NCI-H82 treated with DMSO at 0.1 percent for 48 hours (cell line): ENCODE results near the gene MMP20.

Source experiments
- DNase-seq: peaks from one replicate; lab custom pipeline; 2025; ENCODE audit not compliant: unreplicated experiment; lab: John Stamatoyannopoulos, UW

The MMP20 gene

DNA sequence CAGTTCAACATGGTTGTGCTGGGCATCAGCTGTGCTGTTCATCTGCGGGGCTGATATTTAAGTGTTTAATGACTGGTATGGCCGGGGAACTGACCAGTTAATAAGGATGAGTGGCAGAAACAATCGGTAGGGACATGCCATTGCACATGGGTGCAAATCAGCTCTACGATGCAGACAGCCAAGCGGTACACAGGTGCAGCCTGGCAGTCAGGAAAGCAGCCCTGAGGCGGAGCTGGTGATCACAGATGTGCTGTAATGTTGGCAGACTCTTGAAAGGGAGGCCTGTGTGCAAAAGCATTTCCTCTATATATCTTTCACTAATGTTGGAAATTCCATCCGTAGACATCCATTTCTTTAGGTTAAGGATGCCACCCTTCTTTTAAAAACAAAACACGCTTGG, 1.1 kb downstream of the MMP20 start:
- DNase-seq: no peak

DNA sequence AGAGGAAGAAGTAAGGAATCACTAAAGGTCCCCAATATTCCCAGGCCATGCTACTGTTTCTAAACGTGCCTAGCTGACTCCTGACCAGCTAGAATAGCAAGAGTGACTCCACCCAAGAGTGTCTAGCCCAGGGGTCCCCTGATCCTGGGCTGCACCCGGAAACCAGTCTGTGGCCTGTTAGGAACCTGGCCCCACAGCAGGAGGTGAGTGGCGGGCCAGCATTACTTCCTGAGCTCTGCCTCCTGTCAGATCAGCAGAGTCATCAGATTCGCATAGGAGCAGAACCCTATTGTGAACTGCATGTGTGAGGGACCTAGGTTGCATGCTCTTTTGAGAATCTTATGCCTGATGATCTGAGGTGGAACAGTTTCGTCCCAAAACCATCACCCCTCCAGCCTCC, 2.0 kb downstream of the MMP20 start:
- no peak for DNase-seq

DNA sequence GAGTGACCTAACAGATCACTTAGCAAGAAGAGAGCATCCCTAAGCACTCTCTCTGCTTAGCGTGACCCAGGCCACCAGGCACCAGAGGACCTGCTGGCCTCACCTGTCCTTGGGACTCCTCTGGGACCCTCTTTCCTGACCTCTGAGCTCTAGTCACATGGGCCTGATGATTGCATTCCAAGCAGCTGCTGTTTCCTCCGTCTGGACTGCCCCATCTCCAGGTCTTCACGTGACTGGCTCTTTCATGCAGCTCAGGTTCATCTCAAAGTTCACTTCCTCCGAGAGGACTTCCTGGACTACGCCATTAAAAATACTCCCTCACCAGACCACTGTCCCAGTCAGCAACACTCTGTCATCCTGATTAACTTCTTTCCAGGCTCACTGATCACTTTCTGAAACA, 2.9 kb downstream of the MMP20 start:
- no peak for DNase-seq

DNA sequence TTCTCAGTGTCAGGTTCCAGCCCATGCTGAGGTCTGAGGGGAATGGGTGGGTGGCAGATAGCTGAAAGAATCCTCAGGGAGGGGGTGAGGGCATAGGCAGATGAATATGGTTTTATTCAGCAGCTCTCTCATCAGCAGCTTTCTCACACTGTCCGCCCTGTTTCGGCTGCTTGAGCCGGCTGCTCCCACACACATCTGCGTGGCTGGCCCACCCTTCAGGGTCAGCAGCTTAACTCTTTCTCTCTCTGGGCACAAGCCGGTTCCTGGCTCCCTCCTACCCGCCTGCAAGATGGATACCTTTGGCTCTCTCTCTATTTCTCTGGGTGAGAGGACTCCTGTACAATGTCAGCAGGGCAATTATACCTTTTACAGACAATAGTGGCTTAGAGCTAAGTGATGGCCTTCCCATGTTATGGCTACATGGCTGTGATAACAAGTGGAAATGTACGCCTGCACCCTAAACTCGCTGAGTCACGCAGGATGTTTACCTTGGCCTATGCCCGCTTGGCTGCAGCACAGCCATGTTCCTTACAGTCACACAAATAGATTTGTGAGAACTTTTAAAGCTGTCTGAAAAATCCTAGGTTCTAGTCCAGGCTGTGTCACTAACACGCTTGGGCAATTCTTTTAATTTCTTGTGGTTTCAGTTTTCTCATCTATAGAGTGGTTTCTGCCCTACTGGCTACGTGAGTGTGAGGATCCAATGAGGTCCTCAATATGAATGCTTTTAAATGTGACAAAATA, 4.1 kb downstream of the MMP20 start:
- DNase-seq: no peak

DNA sequence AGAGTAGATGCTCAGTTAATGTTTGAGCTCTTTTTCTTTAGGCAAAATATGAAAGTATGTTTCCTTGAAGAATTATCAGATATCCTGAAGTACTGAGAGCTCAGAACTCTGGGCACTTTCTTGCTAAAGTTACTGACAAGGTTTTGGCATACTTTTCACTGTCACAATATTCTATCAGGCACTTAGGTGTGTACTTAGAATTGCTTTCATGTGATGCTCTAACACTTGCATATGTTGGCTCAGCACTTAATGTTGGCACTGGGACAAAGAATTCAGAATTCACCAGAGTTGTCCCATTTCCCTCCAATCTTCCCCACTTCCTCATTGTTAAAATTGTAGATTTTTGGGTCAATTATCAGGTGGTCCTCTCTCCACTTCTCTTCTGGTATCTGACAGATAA, 5.0 kb downstream of the MMP20 start:
- no peak for DNase-seq

DNA sequence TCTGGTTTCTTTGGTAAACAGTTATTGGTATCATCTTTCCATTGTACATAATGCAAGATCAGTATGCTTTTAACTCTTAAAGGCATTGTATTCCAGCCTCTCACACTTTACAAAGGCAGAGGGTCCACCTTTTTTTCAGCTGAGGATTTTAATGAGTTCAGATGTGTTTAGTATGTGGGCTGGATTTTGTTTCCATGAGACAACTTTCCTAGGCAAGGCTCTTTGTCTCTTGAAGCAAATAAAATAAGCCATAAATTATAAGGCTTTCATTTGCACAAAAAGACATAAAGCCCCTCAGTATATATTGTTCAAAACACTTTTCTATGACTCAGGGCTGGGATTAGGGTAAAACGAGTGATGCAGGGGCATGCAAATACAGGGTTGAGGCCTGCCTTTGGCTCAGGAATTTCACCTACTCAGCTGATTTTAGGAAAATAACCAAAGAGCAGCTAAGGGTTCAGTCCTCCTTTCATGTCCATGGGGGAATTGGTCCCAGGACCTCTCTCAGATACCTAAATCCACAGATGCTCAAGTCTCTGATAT, 7.6 kb downstream of the MMP20 start:
- no peak for DNase-seq

DNA sequence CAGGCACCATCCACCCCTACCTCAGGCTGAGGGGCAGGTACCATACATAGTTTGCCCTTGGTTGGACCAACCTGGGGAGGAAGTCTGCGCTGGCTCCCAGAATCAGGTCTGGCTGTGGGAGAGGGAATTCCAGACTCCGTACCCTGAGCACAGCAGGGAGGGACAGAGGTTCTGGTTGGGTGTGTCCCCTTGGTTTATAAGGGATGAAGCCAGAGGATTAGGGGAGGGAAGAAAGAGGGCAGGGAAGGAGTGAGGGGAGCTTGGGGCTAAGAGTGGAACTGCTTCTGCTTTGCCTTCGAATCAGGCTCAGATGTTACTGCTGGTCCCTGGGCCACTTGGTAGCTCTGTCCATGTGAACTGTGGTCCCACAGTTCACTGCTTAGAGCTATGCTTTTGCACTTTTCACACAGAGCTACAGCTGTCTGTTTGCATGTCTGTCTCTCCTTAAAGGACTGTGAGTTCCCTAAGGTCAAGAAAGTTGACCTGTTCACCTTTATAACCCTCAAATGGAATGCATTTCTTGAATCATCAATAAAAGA, 9.2 kb downstream of the MMP20 start:
- no peak for DNase-seq

DNA sequence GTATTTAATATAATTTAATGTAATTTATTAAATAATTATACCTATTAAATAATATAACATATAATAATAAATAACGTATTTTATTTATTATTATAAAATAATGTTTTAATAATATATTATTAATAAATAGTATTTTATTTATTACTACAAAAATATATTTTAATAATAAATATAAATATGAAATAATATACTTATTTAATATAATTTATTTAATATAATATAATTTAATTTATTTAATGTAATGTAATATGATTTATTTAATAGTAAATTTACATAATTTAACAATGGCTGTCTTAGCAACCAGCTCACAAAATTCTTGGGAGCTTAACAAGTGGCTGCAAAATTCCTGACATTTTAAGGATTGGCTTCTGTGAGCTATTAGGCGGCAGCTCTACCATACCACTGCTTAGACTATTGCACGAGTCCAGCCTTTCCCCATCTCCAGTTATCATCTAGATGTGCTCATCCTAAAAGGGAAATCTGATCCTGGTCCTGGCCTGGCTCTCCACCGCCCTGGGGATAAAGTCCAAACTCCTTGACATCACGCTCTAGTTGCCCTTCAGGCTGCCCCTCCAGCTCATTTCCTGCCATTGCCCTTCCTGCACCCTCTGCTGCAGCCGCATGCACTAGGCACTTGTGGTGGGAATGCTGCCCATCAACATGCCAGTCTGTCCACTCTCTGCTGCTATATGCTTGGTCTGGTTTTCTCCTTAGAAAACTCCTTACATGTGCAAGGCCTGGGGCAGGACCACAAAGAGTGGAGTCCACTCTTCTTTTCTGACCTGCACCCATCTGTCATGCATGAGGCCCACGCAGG, 9.8 kb downstream of the MMP20 start:
- DNase-seq: no peak

DNA sequence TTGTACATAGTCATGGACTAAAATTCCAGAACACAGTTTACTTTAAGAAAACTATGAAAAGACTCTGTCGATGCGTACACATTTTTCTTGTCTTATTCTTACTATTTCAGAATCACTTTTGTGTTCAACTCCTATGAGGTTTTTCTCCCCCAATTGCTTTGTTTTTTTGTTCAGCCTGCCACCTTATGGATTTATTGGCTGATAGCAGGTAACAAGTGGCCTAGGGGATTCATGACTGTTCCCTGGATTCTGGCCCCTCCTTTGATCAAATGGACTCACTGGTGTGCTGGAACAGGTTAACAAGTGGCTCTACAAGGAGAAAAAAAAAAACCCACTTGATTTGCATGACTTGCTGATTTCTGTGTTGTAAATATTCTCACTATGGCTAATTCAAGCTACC, 10.6 kb downstream of the MMP20 start:
- DNase-seq: no peak

DNA sequence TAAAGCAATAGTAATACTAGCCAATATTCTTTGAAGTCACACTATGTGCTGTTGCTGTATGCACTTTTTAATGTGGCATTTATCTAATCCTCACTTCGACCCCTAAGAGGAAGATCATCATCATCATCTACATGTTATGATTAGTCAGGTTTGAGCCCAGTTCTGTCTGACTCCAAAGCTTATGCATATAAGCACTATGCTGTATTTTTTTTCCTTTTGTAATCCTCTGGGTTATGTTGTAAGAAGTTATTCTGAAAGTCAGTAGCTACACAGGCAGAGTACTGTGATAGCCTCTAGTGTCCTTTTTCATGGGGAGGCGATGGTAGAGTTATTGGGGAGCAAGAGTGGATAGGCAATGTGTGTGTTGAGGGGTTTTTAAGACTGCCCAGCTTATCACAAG, 11.1 kb downstream of the MMP20 start:
- DNase-seq: no peak

DNA sequence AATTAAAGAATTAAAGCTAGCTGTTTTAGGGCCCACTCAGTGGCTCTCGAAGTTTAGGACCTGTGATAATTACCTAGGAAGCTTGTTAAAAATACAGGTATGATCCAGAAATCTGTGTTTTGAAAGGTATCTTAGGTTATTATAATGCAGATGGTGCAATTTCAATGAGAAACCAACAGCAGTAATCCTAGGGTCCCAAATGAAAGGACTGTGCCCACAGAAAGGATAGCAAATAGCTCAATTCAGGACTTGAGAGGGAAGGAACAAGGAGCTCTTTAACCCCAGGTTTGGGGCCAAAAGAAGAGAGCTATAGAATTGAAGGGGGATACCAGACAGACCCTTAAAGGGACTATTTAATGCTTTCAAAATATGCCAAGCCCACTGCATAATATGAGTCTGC, 11.7 kb downstream of the MMP20 start:
- no peak for DNase-seq

DNA sequence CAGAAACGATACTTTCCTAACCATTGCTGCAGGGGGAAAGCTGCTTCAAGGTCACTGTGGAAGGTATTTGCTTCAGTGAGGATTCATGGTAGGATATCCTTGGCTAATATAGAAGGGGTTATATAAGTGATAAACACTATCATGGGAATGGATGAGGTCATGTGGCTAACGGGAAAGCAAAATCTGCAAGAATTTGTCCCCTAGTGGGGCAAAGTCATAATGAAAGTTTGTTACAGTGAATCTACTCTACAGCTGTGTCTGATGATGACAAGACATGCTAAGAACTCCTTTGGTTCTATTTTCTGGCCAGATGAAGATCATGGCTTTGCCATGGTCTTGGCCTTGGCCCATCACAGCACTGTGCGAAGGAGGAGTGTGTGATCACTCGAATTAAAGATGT, 13.8 kb downstream of the MMP20 start:
- no peak for DNase-seq

DNA sequence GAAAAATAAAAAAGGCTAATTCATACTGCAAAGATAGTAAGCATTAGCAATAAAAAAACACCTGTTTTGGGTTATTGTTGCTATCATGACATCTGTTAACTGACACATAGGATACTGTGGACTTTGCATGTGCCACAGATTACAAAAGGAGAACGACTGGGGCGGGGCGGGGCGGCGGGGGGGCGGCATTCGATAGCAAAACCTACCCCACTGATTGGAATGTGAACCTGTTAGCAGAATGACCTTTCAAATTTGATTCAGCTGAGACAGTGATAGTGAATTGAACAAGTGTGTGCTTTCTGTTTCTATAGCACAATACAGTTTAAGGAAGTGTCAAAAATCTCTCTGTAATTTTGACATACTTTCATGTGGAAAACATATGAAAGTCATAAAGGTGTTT, 14.9 kb downstream of the MMP20 start:
- no peak for DNase-seq

DNA sequence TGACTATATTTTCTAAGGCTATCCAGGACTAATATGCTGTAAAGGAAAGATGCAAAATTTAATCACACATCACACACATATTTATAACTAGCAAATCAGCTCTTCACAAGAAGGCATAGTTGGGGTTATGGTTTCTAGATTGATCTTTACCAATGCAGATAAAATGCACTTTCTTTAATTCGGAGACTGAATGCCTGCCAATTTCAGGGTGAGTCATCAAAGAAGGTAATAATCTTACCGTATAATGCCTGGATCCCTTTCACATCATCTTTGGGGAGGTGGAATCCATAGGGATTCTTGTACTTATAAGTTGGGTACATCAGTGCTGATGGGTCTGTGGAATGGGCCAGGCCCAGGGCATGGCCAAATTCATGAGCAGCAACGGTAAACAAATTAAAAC, 16.4 kb downstream of the MMP20 start:
- DNase-seq: no peak

DNA sequence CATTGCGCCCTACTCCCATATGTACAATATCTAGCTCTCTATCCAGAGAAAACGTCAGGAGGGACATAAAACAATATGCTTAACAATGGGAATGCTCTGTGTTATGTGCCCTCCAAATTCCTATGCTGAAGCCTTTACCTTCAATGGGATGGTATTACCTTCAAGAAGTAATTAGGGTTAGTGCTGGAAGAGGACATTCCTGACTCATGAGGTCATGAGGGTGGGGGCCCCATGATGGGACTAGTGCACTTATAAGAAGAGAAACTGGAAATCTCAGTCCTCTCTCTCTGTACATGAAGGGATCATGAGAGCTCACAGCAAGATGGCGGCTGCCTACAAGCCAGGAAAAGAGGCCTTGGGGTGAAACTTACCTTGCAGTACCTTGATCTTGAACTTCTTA, 20.3 kb downstream of the MMP20 start:
- DNase-seq: no peak

DNA sequence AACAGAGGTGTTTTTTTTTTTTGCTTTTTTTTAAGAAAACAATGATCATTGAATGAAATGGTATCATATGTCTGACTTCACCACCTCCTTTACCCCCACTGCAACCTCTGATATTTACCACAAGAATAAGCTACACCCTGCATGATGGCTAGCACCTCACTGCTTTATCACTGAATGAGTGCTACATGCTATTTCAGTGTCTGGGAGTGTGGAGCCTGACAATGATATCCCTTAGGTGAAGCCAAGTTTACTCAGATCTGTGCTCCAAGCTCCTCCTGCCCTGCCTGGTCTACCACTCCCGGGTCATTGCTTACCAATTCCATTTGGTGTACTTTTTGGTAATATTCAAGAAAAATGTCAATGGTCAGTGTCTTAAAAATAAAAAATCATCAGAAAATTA, 21.1 kb downstream of the MMP20 start:
- no peak for DNase-seq

DNA sequence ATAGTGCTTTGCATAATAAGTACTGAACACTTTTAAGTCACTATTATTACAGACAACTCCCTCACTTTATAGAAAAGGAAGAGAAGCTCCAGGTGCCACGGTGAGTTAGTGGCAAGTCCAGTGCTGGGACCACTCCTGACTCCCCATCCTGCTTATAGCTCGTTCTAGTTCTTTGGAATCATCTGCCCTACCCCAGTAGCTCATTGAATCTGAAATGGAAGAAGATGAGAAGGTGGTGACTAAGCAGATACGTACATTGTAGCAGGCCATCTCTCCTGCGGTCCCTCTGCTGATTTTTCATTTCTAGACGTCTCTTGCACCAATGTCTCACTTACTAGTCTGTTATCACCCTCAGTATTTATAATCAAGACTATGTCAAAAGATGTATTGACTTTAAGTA, 21.6 kb downstream of the MMP20 start:
- no peak for DNase-seq

DNA sequence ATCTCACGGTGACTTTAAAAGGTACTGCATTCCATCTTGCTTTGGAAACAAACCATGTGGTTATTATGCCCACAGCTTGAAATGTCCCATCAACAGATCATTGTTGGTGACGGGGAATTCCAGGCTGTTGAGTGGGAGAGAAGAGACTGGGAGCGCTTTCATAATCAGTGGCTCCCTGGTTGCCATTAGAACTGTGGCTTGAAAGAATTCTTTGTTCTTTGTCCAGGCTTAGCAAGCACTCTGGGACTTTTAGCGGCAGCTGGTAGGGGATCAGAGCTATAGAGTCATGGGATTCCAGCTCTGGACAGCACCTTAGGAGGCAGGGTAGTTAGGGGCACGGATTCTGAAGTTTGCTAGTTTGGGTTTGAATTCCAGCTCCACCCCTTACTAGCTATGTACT, 22.0 kb downstream of the MMP20 start:
- no peak for DNase-seq

DNA sequence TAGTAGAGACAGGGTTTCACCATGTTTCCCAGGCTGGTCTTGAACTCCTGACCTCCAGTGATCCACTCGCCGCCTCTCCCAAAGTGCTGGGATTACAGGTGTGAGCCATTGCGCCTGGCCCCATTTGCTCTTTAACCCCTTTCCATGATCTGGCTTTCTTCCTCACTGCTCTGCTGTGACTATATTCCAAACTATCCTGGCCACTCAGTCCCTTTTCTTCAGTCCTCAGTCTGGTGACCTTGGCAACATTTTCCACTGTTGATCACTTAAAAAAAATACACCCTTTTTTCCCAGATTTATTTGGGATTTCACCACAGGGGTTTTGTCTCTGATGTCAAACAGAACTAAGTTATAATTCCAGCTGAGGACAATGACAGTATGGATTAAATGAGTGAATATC, 24.5 kb downstream of the MMP20 start:
- no peak for DNase-seq

DNA sequence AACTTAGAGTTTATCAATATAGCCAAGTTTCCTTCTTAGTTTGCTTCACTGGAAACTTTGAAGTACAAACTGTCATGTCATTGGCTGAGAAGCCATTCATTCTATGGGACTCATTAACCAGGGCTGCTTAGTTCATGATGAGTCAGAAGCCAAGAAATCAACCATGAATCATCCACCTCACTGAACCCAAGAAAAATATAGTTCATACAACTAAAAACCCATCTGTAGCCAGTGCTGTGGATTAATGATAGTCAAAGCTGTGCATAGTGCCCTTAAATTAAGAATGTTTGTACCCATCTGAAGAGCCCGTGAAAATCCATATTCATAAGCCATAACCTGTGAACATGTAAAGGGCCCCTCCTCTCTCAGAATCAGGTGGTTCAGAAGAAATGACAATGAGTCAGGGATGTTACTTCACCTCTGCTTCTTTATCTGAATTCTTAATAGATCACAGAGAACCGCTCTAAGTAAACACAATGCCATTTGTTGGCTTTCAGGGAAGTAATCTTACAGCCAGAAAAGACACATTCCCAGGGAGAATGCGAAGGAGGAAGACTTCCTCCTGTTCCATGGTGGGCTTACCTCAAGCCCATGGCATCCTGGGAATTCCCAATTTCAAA, 25.4 kb downstream of the MMP20 start:
- DNase-seq: no peak

DNA sequence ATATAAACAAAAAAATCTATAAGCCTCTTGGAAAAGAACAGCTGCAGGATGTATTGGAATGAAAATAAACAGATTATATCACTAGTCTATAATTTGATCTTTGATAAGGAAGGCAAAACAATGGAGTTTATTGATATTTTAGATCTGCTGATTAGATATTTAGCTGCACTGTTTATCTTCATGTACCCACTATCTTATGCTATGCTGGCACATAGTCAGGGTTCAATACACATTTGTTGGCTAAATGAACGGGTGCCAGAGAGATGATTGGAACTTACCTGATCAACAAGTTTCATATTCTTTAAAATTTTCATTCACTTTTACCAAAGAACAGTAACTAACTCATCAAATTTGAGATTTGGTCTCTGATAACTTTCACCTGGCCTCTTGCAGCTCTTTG, 26.9 kb downstream of the MMP20 start:
- no peak for DNase-seq

DNA sequence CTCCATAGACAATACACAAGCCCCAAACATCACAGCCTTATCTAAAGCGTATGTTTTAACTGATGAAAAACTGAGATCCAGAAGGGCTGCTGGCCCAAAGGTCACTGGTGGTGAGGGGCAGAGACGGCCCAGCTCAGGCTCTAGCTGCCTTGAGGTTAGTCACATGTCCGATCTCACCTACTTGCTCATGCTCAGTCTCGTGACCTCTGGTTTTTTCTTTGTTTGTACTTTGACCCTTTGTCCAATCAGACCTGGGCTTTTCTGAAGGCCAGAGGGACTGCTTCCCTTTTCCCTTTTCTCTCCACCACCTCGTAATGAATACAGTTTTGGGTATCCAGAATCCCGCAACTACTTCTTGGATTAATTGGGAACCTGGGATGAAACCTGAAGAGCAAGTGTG, 28.6 kb downstream of the MMP20 start:
- DNase-seq: no peak
